Measurements from ENCODE around the gene SH3BP1.
"Not testable (repeated sequence)": the region's sequence is repeated elsewhere in the genome, so short reads cannot be mapped to it uniquely, and the experiment has no call there.

The SH3BP1 gene

DNA sequence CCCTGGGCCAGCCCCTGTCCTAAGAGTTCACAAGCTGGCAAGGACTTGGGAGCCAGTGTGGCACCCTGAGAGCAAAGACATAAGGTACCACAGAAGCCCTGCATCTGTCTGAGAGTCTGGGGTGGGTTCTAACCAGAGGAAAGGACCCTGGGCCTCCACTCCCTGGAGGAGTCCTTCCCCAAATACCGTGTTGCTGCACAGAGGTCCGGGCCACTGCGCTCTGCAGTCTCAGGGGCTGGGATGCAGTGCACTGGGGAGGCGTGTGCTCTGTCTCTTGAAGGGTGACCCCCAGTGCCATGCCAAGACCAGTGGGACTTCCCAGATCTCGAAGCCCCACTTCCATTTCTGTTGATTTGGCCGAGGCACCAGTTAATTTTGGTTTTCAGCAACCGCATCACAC, 4.3 kb upstream of the SH3BP1 start:
- no peak for DNase-seq

DNA sequence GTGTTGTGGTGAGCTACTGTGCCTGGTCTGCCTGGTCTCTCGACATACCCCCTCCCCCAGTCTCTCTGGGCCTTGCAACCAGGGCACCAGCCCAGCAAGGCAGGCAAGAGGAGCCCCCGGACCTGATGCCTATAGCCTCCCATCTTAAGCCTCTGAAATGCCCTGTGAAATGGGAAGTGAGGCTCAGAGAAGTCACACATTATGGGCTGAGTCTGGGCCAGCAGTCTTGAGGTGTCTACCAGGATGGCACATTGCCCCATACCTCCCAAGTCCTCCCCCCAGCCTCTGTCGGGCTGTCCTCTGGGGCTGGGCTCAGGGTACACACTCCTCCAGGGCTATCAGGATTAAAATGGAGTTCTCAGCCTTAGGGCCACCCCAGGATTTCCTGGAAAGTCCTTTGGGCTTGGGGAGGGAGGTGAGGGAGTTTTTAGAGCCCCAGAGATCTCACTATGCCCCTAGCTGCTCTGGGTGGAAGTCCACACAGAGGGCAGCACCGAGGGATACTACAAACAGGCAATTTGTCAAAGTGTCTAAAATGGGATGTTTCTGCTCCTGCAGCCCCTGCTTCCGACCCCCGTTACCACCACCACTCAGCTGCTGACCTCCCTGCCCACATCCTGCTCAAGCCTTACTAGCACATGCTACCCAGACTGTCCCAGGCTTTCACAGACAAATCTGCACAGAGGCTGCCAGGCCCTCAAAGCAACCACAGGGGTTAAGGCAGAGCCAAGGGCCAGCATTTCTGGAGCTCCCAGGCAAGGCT, 3.1 kb upstream of the SH3BP1 start:
- no peak for DNase-seq

- no peak for DNase-seq
These were observed 2.6 kb upstream of the SH3BP1 start for GRCh38 chr22:37636949-37637273.

- no peak for DNase-seq
These were observed 939 bp upstream of the SH3BP1 start for GRCh38 chr22:37638391-37639069.

DNA sequence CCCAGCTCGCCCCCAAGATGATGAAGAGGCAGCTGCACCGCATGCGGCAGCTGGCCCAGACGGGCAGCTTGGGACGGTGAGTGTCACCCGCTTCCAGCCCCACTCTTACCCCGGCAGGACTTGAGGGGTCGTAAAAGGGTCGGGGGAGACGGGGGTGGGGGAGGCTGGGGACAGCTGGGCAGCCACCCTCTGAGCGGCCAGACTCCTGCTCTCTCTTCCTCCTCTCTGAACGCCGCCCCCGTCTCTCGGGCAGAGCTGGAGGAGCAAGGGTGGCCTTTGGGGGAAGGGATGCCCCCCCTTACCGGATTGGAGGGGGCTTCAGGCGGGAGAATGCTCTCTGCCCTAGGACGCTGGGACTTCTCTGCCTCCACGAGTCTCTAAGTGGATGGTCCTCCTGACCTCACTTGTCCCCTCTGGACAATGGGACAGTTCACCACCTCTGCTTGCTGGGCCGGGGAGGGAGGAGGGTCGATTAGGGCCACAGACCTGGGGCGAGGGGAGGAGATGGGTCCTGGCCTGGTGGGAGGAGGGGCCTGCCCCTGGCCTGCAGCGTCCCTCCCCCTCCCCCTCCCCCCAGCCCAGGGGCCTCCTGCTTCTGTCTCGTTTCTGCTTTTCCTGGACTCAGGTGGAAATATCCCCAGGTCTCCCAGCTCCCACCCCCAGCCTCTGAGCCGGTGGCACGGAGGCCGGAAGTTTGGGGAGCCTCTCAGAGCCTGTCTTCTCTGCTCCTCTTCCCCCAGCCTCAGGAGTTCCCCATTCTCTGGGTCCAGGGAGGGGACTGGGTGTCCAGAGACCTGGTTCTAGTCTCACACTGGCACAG, 512 bp downstream of the SH3BP1 start:
- peak; percentile 5 for DNase-seq

DNA sequence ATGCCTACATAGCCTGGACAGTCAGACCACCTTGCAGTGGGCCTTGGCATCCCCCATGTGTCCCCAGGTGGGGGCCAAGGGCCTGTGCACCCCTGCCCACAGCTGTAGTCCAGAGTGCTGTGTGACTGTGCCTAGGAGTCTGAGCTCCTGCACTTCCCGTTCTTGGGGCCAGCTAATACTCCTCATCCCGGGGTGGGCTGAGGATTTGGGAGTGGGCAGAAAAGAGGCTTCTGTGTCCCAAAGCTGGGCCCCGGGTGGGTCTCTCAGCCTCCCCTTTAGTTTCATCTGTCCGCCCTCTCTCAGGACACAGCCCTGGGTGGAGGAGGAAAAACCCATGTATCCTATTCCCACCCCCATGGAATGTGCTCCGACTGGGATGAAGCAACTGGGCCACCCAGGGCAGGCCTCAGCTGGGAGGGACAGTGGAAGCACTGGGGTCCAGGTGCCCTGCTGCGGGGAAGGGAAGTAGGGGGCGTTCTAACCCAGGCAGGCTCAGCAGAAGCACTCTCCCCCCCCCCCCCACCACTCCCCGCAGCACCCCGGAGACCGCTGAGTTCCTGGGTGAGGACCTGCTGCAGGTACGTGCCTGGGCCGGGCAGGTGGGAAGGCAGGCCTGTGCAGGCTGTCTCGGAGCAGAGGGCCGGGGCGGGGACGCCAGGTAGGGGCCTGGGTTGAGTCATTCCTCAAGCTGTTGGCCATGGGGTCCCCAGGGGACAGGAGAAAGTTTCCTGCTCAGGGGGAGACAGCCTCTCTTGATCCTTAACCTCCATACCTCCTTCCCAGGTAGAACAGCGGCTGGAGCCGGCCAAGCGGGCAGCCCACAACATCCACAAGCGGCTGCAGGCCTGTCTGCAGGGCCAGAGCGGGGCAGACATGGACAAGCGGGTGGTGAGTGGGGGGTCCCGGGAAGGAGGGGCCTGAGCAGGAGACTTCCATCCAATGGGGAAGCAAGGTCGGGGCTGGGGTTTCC, 1.4 kb downstream of the SH3BP1 start:
- no peak for DNase-seq

DNA sequence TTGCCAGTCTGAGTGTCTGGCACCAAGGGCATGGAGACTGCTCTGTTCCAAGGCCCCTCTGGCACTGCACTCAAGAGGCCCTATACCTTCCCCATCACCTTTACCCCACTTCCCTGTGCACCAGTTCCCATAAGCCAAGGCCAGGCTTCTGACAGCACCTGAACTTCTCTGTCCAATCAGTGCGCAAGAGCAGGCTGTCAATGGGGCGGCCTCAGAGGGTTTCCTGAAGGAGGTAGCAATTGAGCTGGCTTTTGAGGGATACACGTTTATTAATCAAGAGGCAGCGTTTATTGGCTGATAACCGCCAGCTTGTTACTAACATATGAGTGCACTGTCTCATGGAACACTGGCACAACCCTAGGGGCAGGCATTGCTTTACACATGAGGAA, 2.1 kb downstream of the SH3BP1 start:
- DNase-seq: no peak

DNA sequence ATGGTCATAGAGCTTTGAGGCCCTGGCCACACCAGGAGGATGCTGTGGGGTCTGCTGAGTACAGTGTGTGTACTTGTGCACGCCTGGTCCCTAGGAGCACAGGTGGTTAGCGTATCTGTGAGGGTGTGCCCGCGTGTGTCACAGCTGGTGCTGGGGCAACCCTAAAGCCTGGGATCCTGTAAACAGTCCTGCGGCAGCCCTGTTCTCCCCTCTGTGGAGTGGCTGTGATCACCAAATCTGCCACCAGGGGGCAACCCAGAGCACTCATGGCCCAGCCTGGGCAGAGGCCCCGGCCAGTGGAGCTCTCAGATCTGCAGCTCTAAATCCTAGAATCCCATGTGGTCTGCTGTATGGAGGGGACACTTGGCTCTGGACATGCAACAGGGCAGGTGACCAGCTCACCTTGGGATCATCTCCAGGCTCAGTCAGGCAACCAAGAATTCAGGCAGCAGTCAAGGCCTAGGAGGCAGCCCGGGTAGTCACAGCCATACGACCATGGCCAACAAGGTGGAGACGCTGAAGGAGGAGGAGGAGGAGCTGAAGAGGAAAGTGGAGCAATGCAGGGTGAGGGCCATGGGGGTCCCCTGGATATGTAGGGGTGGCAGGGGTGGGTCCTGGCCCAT, 3.9 kb downstream of the SH3BP1 start:
- peak; percentile 32 for DNase-seq

DNA sequence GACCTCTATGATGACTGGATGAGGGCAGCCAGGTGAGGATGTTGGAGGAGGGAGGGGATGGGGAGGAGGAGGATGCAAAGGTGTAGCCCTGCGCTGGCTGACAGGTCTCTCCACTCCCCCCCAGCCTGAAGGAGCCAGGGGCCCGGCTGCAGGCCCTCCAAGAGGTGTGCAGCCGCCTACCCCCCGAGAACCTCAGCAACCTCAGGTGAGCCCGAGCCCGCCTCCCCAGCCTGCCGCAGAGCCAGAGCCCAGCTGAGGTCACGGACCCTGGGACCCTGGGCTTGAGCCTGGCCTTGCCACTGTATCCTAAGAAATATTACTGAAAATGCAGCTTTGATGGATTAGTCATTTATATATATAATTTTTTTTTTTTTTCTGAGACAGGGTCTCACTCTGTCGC, 7.8 kb downstream of the SH3BP1 start:
- no peak for DNase-seq

GRCh38 chr22:37647928-37648327, 8.5 kb downstream of the SH3BP1 start:
- DNase-seq: no peak

DNA sequence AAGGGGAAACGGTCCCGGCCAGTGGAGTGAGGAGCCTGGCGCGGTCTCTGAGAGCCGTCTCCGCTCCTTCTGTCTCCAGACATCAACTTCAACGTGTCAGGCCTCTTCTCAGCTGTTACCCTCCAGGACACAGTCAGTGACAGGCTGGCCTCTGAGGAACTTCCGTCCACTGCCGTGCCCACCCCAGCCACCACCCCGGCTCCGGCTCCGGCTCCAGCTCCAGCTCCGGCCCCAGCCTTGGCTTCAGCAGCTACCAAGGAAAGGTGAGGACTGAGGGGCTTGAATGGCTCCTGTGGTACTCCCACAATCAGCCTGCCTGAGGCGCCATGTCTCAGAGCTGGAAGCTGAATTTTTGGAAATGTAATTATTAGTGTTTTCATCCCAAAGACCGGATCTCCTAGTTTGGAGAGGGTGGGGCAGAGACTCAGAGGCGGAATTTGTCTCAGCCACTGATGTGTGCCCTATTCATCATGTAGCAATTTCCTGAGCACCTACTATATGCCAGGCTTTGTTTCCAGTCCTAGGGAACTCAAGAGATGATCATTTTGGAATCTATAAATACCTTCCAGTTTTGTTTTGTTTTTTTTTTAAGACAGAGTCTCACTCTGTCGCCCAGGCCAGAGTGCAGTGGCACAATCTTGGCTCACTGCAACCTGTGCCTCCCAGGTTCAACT, 11.1 kb downstream of the SH3BP1 start:
- no peak for DNase-seq

DNA sequence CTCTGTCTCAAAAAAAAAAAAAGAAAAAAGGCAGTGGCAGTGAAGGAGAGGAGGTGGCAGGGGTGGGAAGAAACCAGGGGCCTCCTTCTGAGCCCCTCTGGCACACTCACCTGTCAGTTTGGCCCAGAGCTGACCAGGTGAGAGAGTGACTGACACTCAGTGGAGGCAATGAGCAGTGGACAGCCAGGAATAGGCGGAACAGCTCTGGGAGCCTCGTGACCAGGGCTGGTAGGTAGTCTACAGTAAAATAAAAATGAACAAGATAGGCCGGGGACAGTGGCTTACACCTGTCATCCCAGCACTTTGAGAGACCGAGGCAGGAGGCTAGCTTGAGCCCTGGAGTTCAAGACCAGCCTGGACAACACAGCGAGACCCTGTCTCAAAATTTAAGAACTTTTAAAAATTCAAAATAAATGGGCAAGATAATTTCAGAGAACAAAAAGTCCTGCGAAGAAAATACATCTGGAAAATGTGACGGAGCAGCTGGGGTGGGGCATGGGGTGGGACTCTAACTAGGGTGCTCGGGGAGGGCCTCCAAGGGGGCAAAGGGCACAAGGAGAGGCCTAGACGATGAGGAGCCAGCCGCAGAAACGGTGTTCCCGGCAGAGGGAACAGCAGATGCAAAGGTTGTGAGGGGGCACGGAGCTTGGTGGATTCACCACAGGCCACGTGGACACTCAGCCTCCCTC, 15.2 kb downstream of the SH3BP1 start:
- no peak for DNase-seq

GRCh38 chr22:37655252-37655563, 15.7 kb downstream of the SH3BP1 start:
- no peak for DNase-seq

- DNase-seq: not testable (repeated sequence)
These were observed 17.1 kb downstream of the SH3BP1 start for GRCh38 chr22:37656583-37656982.

GRCh38 chr22:37657590-37658132, 18.2 kb downstream of the SH3BP1 start:
- DNase-seq: no peak

DNA sequence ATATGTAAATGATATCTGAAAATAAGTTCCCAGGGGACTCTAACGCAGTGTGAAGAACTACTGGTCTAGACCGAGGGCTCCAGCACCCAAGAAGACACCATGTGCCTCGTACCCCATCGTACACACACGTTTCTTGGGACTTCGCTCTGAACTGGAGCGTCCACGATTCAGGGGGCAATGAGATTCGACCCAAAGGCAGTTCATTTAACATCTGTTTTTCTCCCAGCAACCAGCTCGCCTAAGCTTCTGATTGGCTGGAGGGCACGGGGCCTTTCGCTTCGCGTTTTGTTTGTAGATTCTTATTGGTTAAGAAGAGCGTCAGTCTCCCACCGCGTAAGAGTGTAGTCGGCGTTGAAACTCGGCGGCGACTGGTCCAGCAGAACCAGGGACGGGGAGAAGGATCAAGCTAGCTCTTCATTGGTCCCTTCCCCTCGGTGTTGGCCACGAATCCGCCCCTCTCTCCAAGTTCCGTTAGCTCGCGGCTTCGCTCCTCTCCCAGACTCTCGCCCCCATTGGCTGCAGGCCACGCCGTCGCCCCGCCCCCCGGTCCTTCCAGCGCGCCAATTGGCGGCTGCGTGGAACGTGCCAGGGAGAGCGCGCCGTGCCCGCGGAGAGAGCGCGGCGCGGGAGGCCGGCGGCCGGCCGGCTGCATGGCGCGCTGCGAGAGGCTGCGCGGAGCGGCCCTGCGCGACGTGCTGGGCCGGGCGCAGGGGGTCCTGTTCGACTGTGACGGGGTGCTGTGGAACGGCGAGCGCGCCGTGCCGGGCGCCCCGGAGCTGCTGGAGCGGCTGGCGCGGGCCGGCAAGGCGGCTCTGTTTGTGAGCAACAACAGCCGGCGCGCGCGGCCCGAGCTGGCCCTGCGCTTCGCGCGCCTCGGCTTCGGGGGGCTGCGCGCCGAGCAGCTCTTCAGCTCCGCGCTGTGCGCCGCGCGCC, 18.9 kb downstream of the SH3BP1 start, which contains the start of gene PDXP:
PDXP (plus strand) TSS at position 591 of the 933 bp plus-strand sequence; CDS start at position 651, 60 bp downstream.
- DNase-seq: peak; percentile 98

- peak; percentile 41 for DNase-seq
These were observed 19.8 kb downstream of the SH3BP1 start for GRCh38 chr22:37659066-37659896.

DNA sequence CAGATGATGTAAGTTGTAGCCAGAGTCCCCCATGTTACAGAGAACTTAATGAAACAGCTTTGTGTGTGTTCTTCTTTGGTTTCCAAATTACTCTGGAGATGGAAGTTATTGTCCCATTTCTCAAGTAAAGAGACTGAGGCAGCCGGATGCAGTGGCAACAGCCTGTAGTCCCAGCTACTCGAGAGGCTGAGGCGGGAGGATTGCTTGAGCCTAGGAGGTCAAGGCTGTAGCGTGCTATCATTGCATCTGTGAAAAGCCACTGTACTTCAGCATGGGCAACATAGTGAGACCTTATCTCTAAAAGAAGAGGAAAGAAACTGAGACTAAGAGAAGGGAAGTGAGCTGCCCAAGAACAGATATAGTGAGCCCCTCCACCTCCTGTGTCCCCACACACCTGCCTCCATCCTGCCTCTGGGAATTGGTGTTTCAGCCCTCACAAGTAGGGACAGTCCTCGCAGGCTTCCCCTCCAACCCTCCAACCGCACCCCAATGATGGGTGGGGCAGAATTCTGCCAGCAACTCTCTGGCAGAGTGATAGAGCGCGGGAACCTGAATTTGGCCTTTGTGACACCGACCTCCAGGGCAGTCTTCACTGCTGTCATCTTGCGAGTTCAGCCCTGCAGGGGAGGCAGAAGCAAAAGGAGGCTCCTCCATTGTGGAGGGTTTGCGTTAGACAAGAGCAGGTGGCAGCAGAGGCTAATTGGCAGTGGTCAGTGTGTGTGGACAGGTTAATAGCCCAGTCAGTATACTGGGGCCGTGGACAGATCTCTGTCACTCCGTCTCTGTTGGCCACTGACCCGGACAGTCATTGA, 20.6 kb downstream of the SH3BP1 start:
- no peak for DNase-seq
